SK-N-SH treated with all-trans-retinoic acid at 6 μM for 48 hours (cell line): ENCODE measurements around the gene PCDHGA5.

Experiments used
- TOX ChIP-seq: fragments of 250-450 bp; sonication (Bioruptor Pico); IDR thresholded peaks from 2 replicates; pipeline ENCODE4 v1.8.0; 2021; ENCODE audit warnings: mild to moderate bottlenecking, moderate library complexity, borderline replicate concordance
- ZC3H10 ChIP-seq: fragments of 250-450 bp; sonication (Bioruptor Pico); IDR thresholded peaks from 2 replicates; pipeline ENCODE4 v1.5.1; 2021; ENCODE audit warnings: mild to moderate bottlenecking, moderate library complexity

DNA sequence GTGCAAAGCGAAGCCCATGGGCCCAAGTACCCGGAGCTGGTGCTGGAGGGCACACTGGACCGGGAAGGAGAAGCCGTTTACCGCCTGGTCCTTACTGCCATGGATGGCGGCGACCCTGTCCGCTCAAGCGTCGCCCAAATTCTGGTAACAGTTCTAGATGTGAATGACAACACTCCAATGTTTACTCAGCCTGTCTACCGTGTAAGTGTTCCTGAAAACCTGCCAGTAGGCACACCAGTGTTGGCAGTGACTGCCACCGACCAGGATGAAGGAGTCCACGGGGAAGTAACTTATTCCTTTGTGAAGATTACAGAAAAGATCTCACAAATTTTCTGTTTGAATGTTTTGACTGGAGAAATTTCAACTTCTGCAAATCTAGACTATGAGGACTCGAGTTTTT is 10.7 kb downstream of the PCDHGA5 start:
- TF ChIP-seq TOX (CRISPR knock-in tag) (no peak), ZC3H10 (no peak)
